ENCODE data around the gene ALB. TPM values are rescaled to one million over a fixed set of nuclear protein-coding genes. Genes with fewer than 3 reads are reported as not detected.

The ALB gene
- total and polyA plus RNA-seq, 2 donors (not counting 1 experiment from before 2014, with no cell fraction given): 0.24 TPM; not detected in 1

DNA sequence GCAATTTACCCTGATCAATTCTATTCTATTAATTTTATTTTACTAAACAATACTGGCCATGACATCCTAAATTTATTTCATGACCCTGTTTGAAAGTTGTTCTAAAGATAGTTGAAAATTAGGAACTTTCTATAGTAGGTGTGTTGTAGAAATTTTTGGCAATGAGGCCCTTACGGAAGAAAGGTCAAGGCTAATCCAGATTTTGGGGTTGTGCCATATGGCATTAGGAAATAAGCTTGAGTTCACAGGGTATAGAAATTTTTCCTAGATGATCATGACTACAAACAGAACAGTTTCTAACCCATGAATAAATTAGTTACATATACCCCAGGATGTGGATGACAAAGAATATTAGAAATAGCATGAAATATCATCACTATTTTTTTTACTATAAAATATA, 7.8 kb upstream of the ALB start:
- Histone ChIP-seq H3K79me2 (ENCODE audit: control insufficient read depth, insufficient read depth, low read length) (no peaks in the 10 kb centered on the region), H4K20me1 (ENCODE audit: control insufficient read depth, insufficient read depth, low read length, poor library complexity, severe bottlenecking) (no peaks in the 10 kb centered on the region), H3K4me1 (ENCODE audit: control insufficient read depth in 2 of 2, insufficient read depth in 2 of 2, low read length in 2 of 2) (no peaks in the 10 kb centered on the region), H3K9ac (ENCODE audit: low read length) (no peak overlapping the region), H3K4me2 (replicated peaks; ENCODE audit: low read depth, low read length, poor library complexity, severe bottlenecking) (no peak overlapping the region), H3K36me3 (replicated peaks in 1 of 2; ENCODE audit: control extremely low read depth in 1 of 2, control insufficient read depth in 1 of 2, extremely low read depth in 1 of 2, insufficient read depth in 2 of 2, low read length in 1 of 2) (no peaks in the 10 kb centered on the region), H3K9me3 (ENCODE audit: control extremely low read depth in 1 of 3, control insufficient read depth in 2 of 3, insufficient read depth in 1 of 3, low read length in 2 of 3) (no peaks in the 10 kb centered on the region), H2AFZ (ENCODE audit: insufficient read depth, low read depth, low read length, poor library complexity, severe bottlenecking) (no peak overlapping the region), H3K27me3 (replicated peaks in 1 of 4; ENCODE audit: control extremely low read depth in 1 of 4, control insufficient read depth in 3 of 4, insufficient read depth in 4 of 4, low read length in 3 of 4) (no peaks in the 10 kb centered on the region), H3K27ac (ENCODE audit: low read length in 2 of 2) (no peak overlapping the region), H3K4me3 (ENCODE audit: control extremely low read depth in 1 of 5, extremely low read depth in 1 of 5, insufficient read depth in 1 of 5, low read depth in 2 of 5, low read length in 4 of 5) (no peak overlapping the region)
- intact Hi-C loops (cut with micrococcal nuclease): no loop called here
- TF ChIP-seq, protein P1, sequence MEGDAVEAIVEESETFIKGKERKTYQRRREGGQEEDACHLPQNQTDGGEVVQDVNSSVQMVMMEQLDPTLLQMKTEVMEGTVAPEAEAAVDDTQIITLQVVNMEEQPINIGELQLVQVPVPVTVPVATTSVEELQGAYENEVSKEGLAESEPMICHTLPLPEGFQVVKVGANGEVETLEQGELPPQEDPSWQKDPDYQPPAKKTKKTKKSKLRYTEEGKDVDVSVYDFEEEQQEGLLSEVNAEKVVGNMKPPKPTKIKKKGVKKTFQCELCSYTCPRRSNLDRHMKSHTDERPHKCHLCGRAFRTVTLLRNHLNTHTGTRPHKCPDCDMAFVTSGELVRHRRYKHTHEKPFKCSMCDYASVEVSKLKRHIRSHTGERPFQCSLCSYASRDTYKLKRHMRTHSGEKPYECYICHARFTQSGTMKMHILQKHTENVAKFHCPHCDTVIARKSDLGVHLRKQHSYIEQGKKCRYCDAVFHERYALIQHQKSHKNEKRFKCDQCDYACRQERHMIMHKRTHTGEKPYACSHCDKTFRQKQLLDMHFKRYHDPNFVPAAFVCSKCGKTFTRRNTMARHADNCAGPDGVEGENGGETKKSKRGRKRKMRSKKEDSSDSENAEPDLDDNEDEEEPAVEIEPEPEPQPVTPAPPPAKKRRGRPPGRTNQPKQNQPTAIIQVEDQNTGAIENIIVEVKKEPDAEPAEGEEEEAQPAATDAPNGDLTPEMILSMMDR (IDR thresholded peaks at IDR 0.05): no peak
- no peak for TF ChIP-seq EZH2 (IDR thresholded peaks at IDR 0.05; ENCODE audit: borderline replicate concordance, insufficient read depth, low read depth, low read length, poor library complexity, severe bottlenecking)
- Mint-ChIP-seq H3K27ac (no peak overlapping the region), H3K27me3 (peaks cover 11% of the 10 kb centered on the region), H3K4me3 (no peak overlapping the region), H3K9me3 (ENCODE audit: insufficient read depth) (no peaks in the 10 kb centered on the region), H3K4me1 (no peaks in the 10 kb centered on the region)
- POLR2A ChIA-PET: no interaction called here
- CTCF ChIA-PET: no interaction called here
- DNase-seq (no peak), ATAC-seq (ENCODE audit: low read depth) (no peak)
- WGBS (ENCODE audit: insufficient coverage): no CpG with 5 or more reads among the region's 1 CpG

DNA sequence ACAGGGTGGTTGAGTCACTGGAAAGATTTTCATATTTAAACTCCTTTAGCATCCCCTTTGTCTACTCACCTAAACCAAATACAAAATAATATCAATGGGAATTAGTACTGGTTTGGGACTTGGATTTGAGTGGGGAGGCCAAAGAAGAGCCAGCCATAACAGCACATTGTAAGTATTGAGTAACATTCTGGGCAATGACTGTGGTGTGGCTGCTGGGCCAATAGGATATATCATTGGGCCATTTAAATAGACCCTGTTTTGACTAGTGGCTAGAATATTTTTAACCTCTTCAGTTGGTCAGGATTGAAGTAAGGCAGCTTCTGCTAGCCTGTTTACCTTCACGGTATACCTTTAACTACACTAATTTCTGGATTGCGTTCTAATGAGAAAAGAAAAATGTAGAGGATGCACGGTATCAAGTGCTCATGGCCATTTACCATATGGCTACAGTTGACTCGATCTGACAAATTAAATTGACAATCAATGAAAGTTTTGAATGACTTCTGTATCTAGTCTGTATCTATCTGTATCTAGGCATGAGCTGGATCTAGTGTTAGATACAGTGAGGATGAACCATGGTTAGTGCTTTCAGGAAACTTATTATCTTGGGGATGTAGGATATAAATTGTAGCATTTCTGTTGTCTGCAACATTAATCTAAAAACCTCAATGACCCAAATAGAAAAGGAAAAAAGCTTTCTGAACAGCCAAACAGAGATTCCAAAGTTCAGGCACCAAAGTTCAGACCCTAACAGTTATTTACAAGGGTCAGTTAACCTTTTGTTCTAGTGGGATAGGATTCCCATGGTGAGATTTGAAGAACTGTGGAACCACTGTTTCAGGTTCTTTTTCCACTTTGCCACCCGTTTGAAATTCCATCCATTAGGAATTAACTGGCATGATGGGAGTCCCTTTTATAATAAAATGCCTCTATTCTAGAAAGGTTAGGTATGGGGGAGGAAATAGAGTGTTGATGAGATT, 6.8 kb upstream of the ALB start:
- Mint-ChIP-seq H3K27me3 (peaks cover 4% of the 10 kb centered on the region), H3K4me3 (no peak overlapping the region), H3K27ac (no peak overlapping the region), H3K9me3 (ENCODE audit: insufficient read depth) (no peaks in the 10 kb centered on the region), H3K4me1 (no peaks in the 10 kb centered on the region)
- TF ChIP-seq EZH2 (IDR thresholded peaks at IDR 0.05; ENCODE audit: borderline replicate concordance, insufficient read depth, low read depth, low read length, poor library complexity, severe bottlenecking): no peak
- TF ChIP-seq, protein P1 (IDR thresholded peaks at IDR 0.05): no peak
- POLR2A ChIA-PET: no interaction called here
- Histone ChIP-seq H3K4me1 (ENCODE audit: control insufficient read depth in 2 of 2, insufficient read depth in 2 of 2, low read length in 2 of 2) (no peaks in the 10 kb centered on the region), H3K4me2 (replicated peaks; ENCODE audit: low read depth, low read length, poor library complexity, severe bottlenecking) (no peak overlapping the region), H3K36me3 (replicated peaks in 1 of 2; ENCODE audit: control extremely low read depth in 1 of 2, control insufficient read depth in 1 of 2, extremely low read depth in 1 of 2, insufficient read depth in 2 of 2, low read length in 1 of 2) (no peaks in the 10 kb centered on the region), H2AFZ (ENCODE audit: insufficient read depth, low read depth, low read length, poor library complexity, severe bottlenecking) (no peak overlapping the region), H3K27ac (ENCODE audit: low read length in 2 of 2) (no peak overlapping the region), H3K27me3 (replicated peaks in 1 of 4; ENCODE audit: control extremely low read depth in 1 of 4, control insufficient read depth in 3 of 4, insufficient read depth in 4 of 4, low read length in 3 of 4) (no peaks in the 10 kb centered on the region), H3K4me3 (ENCODE audit: control extremely low read depth in 1 of 5, extremely low read depth in 1 of 5, insufficient read depth in 1 of 5, low read depth in 2 of 5, low read length in 4 of 5) (no peak overlapping the region), H4K20me1 (ENCODE audit: control insufficient read depth, insufficient read depth, low read length, poor library complexity, severe bottlenecking) (no peaks in the 10 kb centered on the region), H3K9me3 (ENCODE audit: control extremely low read depth in 1 of 3, control insufficient read depth in 2 of 3, insufficient read depth in 1 of 3, low read length in 2 of 3) (no peaks in the 10 kb centered on the region), H3K79me2 (ENCODE audit: control insufficient read depth, insufficient read depth, low read length) (no peaks in the 10 kb centered on the region), H3K9ac (ENCODE audit: low read length) (no peak overlapping the region)
- CTCF ChIA-PET: no interaction called here
- ATAC-seq (ENCODE audit: low read depth) (no peak), DNase-seq (no peak)
- intact Hi-C loops (cut with micrococcal nuclease): no loop called here
- 60% methylated on average over 1 of the region's 5 CpGs for WGBS (ENCODE audit: insufficient coverage)
